ENCODE data around the gene RPL4.
"Not testable (repeated sequence)": the region's sequence is repeated elsewhere in the genome, so short reads cannot be mapped to it uniquely, and the experiment has no call there.

RPL4 gene

DNA sequence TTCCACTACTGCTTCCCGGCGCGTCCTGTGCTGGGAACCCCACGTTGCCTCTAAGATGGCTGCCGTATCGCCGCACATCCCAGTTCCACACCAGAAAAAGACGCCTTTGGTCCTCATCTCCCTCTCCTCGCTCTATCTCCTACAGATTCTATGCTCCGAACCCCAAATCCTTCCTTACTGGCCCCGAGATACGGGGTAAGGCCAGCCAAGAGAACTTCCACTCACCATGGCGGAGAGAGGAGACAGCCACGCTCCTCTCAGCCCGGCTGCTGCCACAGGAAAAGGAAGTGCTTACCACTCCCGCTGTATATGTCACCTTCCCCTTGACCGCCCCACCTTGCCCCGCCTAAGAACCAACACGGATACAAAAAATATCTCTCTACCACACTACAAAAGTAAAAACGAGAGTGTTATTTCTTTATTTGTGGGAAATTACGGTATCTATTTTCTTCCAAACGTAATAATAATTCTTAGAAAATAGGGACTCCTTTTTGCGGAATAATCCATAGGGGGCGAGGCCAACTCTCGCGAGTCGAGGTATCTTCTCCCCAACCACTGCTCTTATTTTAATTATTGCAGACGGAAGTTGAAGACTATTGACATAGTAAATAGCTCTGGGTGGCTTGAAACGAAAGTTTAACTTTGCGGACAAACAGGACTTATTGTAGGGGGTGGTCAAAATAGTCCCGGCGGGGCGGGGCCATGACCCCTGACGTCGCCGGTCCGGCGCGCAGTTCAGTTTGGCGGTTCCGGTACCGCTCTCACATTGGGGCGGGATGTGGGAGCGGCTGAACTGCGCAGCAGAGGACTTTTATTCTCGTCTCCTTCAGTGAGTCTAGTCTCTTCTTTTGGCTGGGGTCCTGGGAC, at the start of gene RPL4, which contains the start of gene ZWILCH:
Gene RPL4, minus strand, starts transcription at position 293 of the 867 bp plus-strand sequence. Its CDS starts 65 bp downstream, at position 228.
Gene ZWILCH, plus strand, starts transcription at position 764 of the 867 bp plus-strand sequence. Its CDS starts 13 bp downstream, at position 777.
- peak; percentile 94 for DNase-seq (ENCODE audit: low spot score)

DNA sequence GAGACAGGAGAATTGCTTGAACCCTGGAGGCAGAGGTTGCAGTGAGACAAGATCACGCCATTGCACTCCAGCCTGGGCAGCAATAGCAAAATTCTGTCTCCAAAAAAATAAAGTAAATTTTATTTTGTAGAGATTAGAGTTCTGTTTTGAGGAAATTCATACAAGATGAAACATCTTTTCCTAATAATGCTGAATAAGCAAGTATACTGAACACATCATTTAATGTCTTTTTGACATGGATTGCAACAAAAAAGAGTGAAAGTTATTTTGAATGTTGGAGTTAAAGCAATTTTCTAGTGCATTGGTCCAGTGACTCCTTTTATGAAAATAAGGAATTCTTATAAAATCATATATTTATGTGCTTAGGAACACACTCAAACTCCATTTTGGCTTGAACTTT, 40.6 kb upstream of the RPL4 start:
- no peak for DNase-seq (ENCODE audit: low spot score)

DNA sequence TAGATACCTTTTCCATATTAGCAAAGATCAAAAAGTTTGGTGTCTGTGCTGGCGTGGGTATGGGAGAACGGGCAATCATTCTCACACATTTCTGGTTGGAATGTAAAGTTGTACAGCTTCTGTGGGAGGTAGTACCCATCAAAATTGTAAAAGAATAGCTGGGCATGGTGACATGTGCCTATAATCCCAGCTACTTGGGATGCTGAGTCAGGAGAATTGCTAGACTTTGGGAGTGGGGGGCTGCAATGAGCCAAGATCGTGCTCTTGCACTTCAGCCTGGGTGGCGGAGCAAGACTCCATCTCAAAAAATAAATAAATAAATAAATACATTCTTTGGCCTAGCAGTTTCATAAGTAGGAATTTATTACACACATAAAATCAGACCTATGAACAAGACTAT, 38.2 kb upstream of the RPL4 start:
- DNase-seq (ENCODE audit: low spot score): no peak

DNA sequence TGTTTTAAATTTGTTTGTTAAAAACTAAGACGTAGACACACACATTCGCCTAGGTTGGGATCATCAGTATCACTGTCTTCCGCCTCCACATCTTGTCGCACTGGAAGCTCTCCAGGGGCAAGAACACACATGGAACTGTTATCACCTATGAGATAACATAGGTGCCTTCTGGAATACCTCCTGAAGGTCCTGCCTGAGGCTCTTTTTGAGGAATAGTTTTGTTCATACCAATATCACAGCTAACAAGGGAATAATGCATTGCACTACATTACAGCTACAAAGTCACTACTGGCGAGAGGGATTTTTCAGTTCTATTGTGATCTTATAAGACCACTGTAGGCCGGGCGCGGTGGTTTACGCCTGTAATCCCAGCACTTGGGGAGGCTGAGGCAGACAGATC, 30.4 kb upstream of the RPL4 start:
- no peak for DNase-seq (ENCODE audit: low spot score)

DNA sequence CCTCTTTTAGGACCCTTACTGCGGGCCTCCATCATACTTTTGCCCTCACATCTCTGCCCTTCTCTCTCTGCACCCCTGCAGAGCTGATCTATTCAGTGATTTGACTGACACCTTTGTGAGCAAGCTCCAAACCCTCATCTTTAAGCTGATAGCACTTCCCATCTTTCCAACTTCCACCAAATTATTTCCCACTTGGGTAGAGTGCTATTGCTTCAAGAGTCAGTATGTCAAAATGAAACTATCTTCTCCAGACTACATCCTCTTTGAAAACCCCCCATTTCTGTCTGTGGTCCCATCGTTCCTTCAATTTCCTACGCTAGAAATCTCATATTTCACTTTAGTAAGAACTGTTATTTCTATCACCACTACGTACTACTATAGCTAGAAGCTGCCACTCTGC, 20.2 kb upstream of the RPL4 start:
- DNase-seq (ENCODE audit: low spot score): no peak

DNA sequence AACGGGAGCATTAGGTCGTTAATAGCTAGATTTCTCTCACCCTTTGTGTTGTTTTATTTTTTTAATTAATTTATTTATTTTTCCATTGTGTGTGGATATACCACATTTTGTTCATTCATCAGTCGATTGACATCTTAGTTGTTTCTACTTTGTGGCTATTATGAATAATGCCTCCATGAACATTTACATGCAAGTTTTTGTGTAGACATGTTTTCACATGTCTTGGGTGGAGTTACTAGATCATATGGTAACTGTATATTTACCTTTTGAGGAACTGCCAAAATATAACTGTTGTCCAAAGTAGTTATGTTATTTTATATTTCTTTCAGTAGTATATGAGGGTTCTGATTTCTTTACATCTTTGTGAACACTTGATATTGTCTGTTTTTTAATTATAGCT, 19.3 kb upstream of the RPL4 start:
- DNase-seq (ENCODE audit: low spot score): no peak

DNA sequence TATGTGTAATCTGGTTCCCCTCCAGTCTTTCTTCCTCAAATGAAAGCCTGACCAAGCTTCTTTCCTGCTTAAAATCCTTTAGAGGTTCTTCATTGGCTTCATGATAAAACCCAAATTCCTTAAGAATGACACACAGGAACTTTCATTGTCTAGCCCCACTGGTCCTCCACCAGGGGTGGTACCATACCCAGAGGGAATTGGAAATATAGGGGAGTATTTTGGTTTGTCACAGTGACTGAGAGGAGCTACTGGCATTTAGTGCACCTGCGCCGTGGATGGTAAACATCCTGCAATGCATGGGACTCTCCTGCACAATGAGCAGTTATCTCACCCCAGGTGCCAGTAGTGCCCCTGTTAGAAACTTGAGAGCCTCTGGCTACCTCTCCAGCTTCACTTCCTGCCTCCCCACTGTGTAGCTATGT, 11.3 kb upstream of the RPL4 start:
- DNase-seq (ENCODE audit: low spot score): peak; percentile 38

DNA sequence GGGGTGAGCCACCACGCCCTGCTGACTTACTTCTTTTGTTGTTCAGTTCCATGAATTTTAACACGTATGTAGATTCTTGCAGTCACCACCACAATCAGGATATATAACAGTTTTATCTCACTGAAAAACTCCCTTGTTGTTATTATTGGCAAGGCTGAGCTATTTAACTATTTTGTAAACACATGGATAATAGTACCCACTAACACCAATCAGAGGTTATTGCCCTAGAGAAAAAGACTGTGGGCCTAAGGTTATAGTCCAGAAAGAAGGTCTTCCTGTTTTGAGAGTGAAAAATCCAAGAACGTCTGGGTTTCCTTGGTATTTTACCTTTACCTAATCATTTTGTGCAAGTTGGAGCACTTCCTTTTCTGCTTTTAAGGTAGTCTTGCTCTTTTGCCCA, 9.9 kb upstream of the RPL4 start:
- no peak for DNase-seq (ENCODE audit: low spot score)

DNA sequence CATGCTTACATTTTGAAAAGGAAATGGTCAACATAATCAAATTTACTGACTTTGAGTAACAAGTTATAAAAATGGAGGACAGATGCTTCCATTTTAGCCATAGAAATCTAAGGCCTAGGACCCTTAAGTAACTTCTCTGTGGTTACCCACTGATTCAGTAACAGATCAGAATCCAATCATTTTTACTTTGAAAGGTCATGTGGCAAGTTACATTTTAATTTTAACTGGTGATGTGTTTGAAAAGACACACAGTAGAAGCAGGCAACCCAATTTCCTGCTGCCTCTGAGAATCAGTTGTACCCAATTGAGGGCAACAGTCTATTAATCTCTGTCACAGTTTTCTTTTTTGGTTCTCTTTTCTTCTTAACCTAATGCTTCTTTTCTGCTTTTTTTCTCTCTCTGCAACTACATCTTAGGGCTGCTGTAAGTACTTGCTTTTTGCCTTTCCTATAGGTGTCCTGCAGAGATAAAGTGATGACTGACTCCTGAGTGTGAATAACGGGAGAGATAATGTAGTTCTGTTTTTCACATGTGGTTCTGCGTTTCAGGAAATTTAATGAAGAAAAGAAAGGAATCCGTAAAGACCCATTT, 3.7 kb upstream of the RPL4 start:
- DNase-seq (ENCODE audit: low spot score): peak; percentile 64

DNA sequence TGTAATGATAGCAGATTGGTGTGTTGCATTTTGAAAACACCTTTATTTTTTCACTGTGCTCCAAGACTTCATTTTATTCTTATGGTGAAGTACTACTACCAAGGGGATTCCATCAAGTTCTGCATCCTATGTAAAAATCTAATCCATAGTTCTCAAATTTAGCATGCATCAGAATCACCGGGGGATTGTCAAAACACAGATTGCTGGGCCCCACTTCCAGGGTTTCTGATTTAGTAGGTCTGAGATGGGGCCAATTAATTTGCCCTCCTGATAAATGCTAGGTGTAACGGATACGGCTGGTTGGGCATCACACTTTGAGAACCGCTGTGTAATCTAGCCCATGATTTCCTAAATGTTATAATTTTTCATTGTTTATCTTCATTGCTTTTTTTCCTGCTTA, 1.2 kb upstream of the RPL4 start:
- DNase-seq (ENCODE audit: low spot score): no peak

DNA sequence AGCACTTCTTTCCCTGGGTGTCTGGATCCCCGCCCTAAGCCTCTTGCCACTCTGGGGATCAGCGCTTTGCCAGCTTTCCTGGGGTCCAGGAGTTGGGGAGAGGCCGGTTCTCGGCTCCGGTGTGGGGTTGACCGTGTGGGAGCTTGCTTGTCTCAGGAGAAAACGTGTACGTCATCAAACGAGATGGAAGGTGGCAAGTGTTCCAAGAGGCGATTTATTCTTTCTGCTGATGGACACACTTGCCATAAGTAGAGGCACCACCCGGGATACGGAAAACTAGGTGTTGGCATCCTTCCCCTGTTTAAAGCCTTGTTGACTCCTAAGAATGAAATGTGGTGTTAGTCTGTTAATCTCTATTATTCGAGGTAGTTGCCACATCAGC, 766 bp upstream of the RPL4 start:
- no peak for DNase-seq (ENCODE audit: low spot score)

DNA sequence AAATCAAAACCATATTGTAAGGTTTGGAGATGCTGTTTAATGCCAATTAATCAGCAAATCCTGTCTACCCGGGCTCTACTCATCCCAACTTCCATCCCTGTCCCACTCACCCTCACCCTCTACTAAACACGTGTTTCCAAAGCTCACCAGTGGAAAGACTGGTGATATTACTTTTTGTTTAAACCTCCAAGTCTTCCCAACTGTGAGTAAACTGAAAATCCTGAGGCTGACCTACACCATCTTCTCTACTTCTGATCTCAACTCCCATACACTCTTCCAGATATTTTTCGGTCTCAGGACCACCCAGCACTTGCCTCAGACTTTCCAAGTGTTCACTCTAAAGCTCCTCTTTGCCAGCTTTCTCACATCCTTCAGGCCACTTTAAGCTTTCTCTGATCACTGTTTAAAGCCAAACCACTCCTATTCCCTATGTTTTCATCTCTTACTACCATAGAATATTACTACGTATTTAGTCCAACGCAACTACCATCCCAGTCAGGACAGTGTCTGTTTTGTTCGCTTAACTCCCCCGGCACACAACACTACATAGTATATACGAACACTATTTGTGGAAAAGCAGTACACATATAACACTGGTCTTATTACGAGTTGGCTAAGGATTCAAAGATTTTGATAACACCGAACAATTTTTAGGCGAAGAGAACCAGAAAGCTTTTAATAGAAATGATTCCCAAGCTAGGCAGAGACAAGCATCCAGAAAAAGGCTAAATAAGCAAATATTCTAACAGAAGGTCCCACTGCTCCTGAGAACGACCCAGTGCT, 684 bp downstream of the RPL4 start:
- DNase-seq (ENCODE audit: low spot score): no peak

DNA sequence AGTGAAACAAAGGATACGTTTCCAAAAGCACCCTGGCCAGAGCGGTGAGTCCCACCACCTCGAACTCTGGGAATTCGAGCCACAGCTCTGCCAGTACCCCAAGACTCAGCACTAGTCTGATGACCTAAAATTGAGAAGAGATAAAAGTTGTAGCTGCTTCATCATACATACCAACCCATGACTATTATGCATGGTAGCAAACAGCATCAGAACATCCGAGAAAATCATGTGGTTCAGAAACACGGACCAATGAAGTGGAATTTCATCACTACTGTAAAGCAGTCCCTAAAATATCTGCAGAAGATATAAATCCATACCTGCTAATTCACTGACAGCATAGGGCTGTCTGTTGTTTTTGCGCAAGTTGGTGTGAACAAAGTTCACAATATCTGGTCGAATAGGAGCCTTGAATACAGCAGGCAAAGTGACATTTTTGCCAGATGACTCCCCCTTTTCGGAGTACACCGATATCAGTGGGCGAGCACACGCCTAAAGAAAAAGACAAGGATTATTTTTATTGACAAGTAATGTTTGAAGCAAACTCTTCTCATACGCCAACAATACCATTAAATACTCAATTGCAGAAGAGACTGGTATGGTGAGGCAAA, 1.5 kb downstream of the RPL4 start:
- DNase-seq (ENCODE audit: low spot score): not testable (repeated sequence)

DNA sequence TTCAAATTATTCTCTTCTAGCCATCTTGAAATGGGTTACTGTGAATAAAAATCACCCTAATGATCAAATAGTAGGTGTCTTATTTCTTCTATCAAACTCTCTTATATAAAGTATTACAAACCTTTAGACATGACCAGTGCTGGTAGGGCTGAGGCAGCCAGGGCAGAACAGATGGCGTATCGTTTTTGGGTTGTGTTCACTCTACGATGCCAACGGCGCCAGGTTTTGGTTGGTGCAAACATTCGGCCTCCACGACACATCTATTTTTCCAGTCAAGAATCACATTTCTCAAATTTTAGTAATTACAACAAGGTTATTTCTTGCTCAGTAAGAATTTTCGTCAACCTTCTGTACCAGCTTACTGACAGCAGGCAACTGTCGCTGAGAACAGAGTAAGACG, 2.2 kb downstream of the RPL4 start:
- no peak for DNase-seq (ENCODE audit: low spot score)

DNA sequence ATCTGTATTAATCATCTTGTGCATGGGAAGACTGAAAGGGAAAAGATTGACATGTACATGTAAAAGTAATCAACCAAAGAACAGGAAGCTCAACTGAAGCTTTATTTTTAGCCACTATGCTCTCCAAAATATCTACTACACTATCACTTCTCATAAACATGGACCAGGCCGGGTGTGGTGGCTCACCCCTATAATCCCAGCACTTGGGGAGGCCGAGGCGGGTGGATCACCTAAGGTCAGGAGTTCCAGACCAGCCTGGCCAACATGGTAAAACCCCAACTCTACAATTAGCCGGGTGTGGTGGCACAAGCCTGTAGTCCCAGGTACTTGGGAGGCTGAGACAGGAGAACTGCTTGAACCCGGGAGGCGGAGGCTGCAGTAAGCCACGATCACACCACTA, 4.3 kb downstream of the RPL4 start:
- not testable (repeated sequence) for DNase-seq (ENCODE audit: low spot score)

DNA sequence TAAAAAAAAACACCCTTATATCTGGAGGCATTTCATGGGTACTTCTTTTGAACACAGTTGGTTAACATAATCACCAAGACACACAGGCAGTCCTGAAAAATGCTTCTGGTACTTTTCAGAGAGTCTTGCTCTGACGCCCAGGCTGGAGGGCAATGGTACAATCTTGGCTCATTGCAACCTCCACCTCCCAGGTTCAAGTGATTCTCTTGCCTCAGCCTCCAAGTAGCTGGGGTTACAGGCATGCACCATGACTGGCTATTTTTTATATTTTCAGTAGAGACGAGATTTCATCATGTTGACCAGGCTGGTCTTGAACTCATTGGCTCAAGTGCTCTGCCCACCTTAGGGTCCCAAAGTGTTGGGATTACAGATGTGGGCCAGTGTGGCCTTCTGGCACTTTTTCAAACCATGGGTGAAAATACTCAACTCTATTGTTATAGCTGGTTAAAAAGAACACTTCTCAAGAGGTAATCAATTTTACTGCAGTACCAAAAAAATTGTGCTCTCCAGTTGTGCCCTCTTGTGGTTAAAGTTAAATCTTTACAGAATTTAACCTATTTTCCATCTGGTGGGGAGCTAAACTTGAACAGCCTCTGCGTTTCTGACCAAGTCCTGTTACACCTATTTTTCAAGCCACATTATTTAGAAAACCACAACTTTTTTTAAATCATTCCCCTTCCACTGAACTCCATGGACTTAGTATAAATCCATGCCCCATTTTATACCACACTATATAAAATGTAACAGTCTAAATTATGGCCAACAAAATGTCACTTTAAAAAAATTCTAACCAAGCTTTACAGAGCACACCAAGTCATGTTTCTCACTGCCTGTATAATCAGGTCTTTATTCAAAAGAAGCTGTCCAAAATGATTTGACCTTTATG, 5.9 kb downstream of the RPL4 start:
- peak; percentile 52 for DNase-seq (ENCODE audit: low spot score)

DNA sequence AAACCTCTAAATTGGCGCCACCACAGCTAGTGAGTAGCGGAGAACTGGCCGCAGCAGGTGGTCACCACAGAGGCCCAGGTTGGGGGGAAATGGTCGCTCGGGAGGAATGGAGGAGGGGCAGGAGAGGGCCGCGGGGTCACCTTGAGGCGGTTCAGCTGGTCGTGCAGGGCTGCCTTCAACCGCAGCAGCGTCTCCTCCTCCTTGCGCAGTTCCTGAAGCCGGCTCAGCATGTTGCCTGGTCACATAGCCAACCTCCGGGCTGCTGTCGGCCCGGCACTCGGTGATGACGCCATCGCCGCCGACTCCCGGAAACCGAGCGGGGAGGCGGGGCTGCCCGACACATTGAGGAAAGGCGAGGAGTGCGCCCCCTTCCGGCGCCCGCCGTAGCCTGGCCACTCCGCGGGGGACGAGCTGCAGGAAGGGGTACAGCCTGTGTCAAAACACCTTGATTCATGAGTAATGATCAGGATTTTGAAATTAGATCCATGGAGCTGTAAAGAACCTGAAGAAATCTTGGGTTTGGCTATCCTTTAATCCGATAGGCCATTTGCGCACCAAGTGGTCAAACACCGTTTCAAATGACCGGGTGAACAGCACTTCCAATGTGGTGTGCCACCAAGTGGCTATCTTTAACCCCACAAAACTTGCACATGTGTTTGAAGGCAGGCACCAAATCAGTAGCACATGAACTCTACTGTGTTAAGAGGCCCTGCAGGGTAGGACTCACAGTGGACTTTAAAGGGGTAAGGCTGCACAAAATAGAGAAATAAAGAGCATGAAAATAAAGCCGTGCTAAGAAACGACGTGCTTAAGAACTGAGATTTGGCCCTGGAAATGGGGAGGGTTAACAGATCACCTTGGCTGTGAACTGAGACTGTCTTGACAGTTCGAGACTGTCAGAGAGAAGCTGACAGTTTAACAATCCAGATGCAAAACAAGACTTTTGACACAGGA, 6.9 kb downstream of the RPL4 start, which contains the start of gene SNAPC5:
Gene SNAPC5, minus strand, starts transcription at position 261 of the 954 bp plus-strand sequence. Its CDS starts 31 bp downstream, at position 230.
- DNase-seq (ENCODE audit: low spot score): peak; percentile 95

DNA sequence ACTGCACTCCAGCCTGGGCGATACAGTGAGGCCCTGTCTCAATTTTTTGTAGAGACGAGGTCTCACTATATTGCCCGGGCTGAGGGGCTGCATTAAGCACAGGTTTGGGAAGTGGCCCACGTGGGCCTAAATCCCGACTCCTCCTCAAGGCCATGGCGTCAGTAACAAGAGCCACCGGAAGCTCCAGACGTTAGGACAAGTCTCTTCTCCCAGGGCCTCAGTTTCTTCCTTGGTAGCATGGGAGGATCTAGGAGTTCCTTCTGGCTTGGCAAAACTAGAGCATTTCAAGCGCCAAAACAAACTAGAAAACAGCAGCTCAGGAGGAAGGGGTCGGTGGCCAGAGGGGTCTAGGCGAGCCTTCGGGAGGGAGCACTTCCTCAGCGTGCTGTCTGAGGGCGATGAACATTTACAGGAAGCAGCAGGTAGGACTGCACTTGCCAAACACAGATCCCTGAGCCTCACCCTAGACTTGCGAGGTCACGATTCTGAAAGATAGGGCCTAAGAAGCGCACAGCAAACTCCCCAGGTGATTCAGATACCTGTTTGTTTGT, 7.6 kb downstream of the RPL4 start:
- DNase-seq (ENCODE audit: low spot score): no peak

DNA sequence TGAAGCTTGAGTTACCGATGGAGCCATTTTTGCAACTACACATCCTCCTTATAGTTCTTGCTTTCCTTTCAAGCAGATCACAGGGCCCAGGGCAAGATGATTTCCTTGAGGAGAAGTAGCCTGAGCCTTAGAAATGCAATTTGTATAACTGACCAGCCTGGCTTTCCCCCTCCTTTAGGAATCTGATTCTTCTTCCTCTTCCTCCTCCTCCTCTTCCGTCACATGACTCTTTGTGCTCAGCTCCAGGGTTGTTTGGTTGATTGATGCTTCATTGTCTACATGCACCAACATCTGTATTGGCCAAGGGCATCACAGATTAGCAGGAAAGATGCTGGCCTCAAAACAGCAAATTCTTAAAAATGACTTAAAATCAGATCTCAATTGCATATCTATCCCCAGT, 10.4 kb downstream of the RPL4 start:
- DNase-seq (ENCODE audit: low spot score): no peak

DNA sequence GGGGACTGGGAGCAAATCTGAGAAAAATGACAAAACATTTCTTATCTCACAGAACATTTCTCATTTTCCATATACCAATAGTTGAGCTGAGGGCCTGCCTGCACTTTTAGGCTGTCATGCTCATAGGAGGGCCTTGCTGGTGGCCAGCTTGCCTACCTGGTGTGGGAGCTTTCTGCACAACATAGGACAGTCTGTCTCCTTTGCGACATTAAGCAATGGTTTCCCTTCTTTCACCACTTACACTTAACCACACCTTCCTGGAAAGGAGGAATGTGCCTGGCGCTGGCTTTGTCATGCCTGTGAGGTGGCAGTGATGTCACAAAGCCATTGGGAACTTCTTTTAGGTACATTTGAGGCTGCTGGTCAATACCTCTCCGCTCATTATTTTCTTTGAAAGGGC, 12.8 kb downstream of the RPL4 start:
- no peak for DNase-seq (ENCODE audit: low spot score)
